GM21381 (cell line): ENCODE measurements around the gene SLC49A3.
"Not testable (repeated sequence)": the region's sequence is repeated elsewhere in the genome, so short reads cannot be mapped to it uniquely, and the experiment has no call there.

Experiments
- ATAC-seq: cut with Tn5 transposase; IDR thresholded peaks from one replicate; pipeline ENCODE4 v1.9.1; 2021; ENCODE audit warnings: mild to moderate bottlenecking, moderate library complexity; ENCODE audit not compliant: unreplicated experiment

The SLC49A3 gene

DNA sequence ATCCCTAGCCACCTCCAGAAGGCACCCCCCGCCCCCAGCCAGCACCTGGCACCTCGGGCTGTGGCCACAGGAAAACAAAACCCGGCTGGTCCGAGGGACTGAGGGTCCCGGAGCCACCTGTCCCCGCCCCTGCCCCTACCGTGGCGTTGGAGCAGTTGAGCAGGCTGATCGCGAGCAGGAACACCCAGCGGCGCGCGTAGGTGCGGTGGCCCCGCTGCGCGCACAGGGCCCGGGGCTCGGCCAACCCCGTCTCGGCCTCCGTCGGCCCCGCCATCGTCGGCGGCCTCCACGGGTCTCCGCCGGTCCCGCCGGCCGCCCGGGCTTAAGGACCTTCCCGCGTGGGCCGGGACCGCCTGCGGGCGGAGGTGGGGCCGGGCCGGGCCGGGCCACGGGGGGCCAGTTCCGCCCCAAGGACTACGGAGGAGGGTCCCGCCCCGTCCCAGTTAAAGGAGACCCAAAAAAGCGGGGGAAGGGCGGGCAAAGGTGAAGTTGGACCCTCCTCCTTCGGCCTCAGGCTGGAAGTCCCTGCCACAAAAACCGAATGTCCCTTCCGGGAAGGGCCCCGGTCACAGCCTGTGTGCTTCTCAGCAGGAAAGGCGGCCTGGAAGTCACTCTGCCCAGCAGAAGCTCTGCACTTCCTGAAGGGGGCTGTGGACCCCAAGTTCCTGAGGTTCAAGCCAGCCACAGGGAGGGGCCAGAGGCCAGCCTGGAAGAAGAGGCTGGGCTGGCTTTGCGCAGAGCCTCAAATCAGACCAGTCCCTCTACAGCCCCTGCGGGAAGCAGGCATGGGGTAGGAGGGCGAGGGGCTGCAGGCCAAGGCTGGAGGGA lies at the start of gene SLC49A3:
Gene SLC49A3, minus strand, starts transcription at position 298 of the 828 bp plus-strand sequence. Its CDS starts 24 bp downstream, at position 274.
- no peak for ATAC-seq

DNA sequence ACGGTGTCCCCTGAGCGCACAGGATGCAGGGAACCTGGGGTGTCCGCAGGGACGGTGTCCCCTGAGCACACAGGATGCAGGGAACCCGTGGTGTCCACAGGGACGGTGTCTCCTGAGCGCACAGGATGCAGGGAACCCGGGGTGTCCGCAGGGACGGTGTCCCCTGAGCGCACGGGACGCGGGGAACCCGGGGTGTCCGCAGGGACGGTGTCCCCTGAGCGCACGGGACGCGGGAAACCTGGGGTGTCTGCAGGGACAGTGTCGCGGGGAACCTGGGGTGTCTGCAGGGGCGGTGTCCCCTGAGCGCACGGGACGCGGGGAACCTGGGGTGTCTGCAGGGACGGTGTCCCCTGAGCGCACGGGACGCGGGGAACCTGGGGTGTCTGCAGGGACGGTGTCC lies 47.6 kb upstream of the SLC49A3 start:
- ATAC-seq: not testable (repeated sequence)

DNA sequence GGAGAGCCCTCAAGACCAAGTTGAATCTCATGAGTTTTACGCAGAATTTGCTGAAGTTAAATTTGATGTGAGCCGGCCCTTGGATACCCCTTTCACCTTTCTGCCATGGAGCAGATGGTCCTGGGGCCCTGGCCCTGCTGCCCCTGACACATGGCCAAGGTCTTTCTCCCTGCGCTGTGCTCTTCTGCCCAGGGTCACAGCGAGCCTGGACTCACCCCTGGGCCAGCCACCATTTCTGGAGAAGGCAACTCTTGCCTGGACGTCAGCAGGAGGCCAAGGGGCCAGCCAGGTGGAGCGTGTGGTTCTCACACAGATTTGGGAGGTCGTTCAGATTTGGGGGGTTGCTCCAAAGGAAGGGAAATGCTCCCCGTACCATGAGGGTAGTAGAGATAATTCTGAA lies 46.6 kb upstream of the SLC49A3 start:
- ATAC-seq: no peak

DNA sequence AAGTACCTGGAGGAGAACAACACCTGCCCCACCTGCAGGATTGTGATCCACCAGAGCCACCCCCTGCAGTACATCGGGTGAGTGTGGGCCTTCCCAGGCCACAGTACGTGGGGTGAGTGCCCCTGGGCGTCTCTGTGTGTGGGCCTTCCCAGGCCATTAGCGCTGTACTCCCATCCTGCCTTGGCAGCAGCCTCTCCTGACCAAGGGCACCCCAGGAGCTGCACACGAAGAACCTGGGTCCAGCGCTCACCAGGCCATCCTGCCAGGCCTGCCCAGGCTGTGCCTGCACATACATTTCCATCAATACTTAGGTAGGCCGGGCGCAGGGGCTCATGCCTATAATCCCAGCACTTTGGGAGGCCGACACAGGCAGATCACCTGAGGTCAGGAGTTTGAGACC lies 46.0 kb upstream of the SLC49A3 start:
- ATAC-seq: no peak

DNA sequence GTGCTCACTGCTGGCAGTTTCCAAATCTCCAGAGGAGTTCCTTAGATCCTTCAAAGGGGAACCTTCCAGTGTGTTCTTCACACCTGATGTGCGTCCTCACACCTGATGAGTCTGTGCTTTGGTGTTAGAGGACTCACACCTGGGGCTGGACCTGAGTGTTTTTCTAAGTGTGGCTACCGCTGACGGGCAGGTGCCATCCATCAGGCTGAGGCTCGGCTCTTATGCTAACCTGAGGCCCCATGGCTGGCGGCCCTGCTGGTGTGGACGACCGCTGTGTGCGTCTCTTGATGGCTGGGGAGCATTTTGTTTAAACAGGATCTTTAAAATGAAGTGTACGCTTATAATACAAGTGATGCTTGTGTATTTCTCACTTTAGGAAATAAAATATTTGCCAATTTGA lies 45.1 kb upstream of the SLC49A3 start:
- no peak for ATAC-seq

DNA sequence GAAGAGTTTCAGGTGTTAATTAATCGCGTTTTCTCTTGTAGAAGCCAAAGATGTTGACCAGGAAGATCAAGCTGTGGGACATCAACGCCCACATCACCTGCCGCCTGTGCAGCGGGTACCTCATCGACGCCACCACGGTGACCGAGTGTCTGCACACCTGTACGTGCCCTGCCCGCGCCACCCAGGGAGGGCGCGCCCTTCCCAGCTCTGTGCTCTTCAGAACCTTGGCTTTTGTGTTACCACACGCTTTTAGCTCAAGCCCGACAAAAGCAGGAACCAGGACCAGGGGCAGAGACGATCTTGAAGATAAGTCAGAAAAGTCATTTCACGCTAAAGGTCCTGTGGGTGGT lies 44.7 kb upstream of the SLC49A3 start:
- no peak for ATAC-seq

DNA sequence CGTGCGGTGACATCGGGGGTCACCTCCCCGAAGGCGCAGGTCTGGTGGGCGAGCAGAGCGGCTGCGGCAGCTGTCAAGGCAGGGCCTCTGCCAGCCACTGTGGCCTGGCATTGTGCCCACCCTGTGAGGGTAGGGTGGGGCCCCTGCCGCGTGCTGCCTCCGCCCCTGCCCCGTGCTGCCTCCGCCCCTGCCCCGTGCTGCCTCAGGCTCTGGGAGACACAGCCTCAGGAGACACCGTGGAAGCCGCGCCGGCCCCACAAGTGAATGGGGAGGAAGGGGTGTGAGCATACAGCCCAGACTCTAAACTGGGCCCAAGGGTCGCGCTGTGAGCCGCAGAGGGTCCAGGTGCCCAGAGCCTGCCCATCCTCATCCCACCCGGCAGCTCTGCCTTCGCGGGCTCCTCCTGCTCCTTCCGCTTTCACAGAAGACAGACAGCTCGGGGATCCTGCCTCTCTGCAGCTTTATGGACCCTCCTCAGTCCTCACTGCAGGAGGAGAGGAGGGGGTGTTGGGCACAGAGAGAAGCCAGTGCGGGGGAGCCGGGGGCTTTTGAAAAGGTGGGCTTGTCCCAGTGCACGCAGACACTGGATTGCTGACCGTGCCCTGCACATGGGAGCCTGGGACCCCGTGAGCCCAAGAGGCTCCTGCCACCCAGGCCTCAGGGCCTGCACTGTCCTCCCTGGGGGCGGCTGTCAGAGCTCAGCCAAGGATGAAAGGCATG lies 44.1 kb upstream of the SLC49A3 start:
- ATAC-seq: no peak

DNA sequence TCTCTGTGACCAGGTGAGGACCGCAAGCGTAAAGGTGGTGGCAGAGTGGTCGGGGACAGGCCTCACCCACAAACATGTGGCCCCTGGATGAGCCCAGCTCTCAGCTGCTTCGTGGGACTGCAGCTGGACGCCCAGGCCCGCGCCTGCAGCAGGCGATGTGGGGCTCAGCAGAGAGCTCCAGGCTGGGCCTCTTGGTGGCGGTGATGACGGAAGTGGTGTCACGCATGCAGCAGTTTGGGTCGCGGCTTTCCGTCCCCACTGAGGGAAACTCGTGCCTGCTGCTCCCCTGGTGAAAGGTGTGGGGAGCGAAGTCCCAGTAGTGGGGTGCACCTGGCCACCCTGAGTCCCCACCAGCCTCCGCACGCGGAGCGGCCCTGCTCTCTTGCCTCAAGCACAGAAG lies 43.5 kb upstream of the SLC49A3 start:
- no peak for ATAC-seq

DNA sequence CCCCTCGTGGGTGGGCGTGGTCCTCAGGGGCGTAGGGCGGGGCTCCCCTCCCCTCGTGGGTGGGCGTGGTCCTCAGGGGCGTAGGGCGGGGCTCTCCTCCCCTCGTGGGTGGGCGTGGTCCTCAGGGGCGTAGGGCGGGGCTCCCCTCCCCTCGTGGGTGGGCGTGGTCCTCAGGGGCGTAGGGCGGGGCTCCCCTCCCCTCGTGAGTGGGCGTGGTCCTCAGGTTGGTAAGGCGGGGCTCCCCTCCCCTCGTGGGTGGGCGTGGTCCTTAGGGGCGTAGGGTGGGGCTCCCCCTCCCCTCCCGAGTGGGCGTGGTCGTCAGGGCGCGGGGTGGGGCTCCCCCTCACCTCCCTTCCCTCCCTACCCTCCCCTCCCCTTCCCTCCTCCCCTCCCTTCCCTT lies 43.0 kb upstream of the SLC49A3 start:
- not testable (repeated sequence) for ATAC-seq

DNA sequence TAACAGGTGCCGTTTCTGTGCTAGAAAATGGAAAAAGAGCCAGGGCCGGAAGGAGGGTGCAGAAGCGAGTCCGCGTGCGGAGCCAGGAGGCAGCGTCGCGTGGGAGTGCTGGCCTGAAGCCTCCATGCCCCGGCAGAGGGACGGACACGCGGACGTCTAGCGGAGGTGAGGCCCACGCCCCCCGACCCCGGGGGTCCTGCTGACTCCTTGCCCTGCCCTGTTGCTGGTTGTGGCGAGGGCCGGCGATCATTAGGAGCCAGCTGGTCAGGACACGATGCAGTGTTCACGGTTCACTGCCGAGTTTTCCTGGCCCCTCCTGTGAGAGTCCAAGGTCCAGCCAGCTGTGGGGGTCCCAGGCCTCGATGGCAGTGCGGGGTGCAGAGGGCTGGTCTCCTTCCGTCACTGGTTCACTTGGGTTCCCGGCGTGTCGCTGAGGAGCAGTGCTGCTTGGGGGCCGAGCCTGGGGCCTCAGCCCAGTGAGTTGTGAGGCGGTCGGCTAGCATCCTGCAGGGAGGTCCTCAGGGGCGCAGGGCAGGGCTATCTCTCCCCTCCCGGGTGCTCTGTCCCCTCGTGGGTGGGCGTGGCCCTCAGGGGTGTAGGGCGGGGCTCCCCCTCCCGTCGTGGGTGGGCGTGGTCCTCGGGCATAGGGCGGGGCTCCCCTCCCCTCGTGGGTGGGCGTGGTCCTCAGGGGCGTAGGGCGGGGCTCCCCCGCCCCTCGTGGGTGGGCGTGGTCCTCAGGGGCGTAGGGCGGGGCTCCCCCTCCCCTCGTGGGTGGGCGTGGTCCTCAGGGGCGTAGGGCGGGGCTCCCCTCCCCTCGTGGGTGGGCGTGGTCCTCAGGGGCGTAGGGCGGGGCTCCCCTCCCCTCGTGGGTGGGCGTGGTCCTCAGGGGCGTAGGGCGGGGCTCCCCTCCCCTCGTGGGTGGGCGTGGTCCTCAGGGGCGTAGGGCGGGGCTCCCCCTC lies 42.3 kb upstream of the SLC49A3 start:
- ATAC-seq: not testable (repeated sequence)

DNA sequence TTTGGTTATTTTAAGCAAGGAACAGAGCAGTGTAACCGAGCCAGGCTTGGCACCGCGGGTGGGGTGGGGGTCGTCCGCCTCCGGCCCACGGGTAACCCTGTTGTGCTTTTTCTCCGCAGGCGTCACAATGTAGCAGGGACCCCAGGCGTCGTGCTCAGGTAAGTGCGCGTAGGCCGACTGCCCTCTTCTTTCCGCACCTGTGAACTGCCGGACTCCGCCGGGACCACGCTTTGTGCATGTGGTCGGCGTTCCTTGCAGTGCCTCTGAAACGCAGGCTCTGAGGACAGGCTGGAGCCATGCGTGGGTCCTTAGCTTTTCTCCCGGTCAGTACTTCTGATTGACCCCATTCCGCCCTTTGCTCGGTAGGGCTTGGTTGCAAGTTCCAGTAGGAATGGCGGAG lies 41.6 kb upstream of the SLC49A3 start:
- ATAC-seq: no peak

DNA sequence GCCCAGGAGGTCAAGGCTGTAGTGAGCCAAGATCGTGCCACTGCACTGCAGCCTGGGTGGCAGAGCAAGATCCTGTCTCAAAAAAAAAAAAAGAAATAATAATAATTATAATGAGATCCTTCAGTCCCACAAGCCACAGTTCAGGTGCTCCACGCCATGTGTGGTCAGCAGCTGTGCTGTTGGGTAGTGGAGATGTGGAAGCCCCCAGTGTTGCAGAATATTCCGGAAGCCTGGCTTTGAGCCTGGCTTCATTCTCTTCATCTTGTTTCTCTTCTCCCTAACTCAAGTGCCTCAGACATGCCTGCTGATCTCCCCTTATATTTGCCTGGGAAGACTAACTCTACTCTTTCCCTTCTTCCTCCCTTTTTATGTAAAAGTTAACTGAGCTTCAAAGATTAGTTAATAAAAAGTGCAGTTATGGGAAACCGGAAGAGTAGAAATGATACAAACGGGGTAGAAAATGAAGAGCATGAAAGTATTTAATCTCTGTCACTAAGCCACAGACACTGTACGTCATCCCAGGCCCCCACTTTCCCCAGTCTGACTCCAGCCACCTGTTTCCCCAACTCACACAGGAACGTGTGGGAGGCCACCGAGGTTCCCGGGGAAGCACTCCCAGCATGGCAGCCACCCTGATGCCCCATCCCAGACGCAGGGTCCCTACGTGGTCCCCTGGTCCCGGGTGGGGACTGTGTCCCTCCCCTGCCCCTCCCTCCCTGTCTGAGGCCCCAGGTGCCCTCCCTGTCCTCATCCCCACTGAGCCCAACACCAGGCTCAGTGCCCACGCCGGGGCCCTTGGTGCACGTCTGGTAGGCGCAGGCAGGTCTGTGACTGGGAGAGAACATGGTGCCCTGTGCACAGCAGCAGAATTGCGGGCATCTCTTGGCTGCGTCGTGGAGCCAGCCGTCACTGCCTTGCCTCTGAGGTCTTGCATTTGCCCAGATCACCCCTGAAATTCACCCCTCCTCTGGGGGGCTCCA lies 40.7 kb upstream of the SLC49A3 start:
- no peak for ATAC-seq

DNA sequence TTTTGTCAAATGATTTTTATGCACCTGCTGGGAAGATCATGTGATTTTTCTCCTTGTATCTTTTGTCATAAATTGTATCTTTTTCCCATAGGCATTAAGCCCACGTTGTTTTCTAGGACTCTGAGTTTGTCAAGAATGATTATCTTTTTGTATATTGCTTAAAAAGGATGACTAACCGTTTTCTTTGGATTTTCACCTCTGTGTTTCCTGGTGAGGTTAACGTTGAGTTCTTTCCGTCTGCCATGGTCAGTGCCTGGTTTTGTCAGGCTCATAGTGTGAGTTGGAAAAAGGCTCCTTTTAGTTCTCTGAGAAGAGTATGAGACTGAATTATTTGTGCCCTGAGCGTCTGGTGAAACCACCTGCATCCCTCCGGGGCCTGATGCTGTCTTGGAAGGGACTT lies 38.6 kb upstream of the SLC49A3 start:
- ATAC-seq: no peak

DNA sequence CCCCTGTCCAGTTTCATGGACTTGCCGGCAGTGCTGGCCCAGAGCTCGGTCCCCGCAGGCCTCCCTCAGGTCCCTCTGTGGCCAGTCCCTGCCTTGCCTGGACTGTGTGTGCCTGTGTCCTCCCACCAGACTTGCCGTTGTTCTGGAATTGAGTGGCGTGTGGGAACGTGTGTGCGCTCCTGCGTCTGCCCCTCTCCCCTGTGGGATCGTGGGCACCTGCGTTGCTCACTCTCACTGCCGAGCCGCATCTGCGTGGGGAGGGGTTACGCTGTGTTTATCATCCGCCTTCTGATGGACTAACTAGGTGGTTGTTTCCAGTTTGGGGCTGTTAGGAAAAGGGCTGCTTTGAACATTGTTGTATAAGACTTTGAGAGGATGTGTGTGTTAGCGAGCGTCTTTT lies 37.9 kb upstream of the SLC49A3 start:
- ATAC-seq: no peak

DNA sequence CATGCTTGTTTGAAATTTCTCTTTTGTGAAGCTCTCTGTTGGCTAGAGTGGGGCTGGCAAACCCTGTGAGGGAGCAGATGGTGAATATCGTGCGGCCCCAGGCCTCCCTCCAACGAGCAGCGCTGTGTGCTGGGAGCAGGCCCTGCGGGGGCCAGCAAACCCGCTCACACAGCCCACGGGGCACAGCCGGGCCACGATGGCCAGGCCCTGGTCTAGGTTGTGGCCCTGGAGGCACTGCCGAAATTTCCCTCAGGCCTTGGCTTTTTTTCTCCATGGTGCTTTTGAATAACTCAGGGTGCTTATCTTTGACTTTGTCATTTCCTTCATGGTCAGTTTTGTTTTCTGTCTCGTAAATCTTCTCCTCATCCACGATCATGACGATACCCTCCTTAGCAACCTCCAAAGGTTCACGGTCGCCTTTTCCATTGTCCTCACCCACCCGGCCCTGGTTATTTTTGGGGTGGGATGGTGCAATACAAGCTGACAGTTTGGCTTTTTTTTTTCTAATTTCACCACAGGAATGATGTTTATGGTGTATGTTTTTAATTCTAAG lies 37.4 kb upstream of the SLC49A3 start:
- no peak for ATAC-seq

DNA sequence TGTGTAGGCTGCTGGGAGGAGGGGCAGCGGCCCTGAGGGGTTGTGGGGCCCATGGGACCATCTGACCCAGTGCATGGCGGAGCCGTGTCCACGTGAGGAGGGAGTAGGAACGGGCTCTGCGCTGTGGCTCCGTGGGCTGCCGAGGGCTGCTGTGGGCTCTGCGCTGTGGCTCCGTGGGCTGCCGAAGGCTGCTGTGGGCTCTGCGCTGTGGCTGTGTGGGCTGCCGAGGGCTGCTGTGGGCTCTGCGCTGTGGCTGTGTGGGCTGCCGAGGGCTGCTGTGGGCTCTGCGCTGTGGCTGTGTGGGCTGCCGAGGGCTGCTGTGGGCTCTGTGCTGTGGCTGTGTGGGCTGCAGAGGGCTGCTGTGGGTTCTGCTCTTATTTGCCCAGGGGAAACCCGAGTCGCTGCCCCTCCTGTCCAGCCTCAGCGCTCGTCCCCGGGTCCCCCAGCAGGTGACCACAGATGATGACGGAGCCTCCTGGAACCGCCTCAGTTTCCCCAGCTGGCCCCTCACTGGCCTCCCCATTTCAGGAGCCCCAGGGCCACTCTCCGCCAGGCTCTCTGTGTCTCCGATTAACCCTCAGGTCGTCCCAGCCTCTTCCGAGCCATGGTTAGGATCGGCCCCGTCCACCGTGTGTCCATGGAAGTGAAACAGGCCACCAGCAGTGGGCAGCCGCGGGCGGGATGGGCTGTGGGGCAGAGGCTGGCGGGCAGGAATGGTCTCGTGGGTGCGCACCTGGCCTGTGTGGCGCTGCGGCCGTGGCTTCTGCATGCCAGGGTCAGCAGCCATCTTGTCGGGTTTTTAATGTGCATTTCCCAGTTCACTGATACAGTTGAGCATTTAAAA lies 36.7 kb upstream of the SLC49A3 start:
- no peak for ATAC-seq

DNA sequence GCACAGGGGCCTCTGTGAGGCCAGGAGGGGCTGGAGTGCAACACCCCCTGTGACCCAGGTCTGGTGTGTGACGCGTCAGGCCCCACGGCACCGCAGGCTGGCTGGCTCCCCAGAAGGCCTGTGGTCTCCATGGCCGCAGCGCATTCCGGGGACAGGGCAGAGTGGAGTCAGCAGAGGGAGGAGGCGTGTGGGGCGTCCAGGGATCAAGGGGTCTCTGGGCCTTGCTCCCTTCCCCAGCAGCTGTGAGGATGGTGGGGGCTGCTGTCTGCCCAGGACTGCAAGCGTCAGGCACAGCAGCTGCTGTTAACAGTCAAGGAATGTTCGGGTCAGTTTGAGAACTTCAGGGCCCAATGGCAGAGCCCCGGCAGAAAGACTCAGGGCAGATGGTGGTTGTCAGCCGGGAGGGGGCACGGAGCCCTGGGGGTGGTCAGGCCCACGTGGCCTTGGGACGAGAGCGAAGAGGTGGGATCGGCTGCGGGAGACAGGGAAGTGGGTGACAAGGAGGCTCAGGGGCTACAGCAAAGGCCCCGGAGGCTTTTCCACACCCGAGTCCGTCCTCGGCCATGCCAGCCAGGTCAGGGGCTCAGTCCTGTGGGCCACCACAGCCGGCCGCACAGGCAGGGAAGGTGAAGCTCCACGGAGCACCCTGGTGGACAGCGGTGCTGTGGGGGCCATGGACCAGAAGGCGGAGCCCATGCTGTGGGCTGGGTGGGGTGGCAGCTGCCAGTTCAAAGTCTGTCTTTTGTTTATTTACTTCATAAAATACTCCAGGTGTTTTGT lies 35.0 kb upstream of the SLC49A3 start:
- no peak for ATAC-seq

DNA sequence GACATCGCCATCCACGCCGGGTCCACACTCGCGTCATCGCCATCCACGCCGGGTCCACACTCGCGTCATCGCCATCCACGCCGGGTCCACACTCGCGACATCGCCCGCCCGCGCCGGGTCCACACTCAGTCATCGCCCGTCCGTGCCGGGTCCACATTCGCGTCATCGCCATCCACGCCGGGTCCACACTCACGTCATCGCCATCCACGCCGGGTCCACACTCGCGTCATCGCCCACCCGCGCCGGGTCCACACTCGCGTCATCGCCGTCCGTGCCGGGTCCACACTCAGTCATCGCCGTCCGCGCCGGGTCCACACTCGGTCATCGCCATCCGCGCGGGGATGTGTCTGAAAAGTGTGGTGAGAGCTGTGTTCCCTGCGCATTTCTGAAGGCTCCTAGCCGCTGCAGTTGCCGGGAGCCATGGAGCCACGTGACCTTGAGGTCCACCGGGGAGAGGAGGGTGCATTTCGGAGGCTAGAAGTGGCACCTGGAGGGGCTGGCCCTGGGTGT lies 34.0 kb upstream of the SLC49A3 start:
- ATAC-seq: no peak
